ENCODE measurements around the gene NAP1L4. TPM values are rescaled to one million over a fixed set of nuclear protein-coding genes. Genes with fewer than 3 reads are reported as not detected.

NAP1L4 gene
- total RNA-seq, 1 donor from 2014 or later, result 184 TPM

Other genes starting within 250 kb of the NAP1L4 start
- 247 and 268 TPM in 2 replicates for gene CDKN1C, start 106.6 kb downstream of the NAP1L4 start, total RNA-seq
- gene PHLDA2, start 62.9 kb downstream of the NAP1L4 start, total RNA-seq, result 1.2 and 1.9 TPM in 2 replicates
- gene CARS1, start 65.1 kb upstream of the NAP1L4 start, total RNA-seq, result 56.4 and 64.5 TPM in 2 replicates
- gene OSBPL5, start 173.0 kb upstream of the NAP1L4 start, total RNA-seq, result 11.9 and 13.3 TPM in 2 replicates
- gene MRGPRG, start 226.5 kb upstream of the NAP1L4 start, total RNA-seq, result not detected in 2 replicates
- not detected in 2 replicates for gene MRGPRE, start 240.1 kb upstream of the NAP1L4 start, total RNA-seq

Data from progenitor cell of endocrine pancreas (in vitro differentiated cells).